Endodermal cell (in vitro differentiated cells): ENCODE data around the gene MRPS16. TPM values are rescaled to one million over a fixed set of nuclear protein-coding genes. Genes with fewer than 3 reads are reported as not detected.
A peak's percentile ranks its signal among the peaks of the same experiment; 100 is the strongest.

Experiments used
- DNase-seq: peaks from one replicate; pipeline ENCODE4 v3.0.0-alpha.2; 2017
- H3K27ac ChIP-seq: 2 replicates; pipeline ENCODE4 v1.5.1; 2013; ENCODE audit warnings: mild to moderate bottlenecking, low read depth, low read length, moderate library complexity
- H3K27me3 ChIP-seq: 2 replicates; pipeline ENCODE4 v1.6.1; 2013; ENCODE audit warnings: mild to moderate bottlenecking, low read length, moderate library complexity; ENCODE audit not compliant: insufficient read depth, control insufficient read depth, poor library complexity, severe bottlenecking
- H3K36me3 ChIP-seq: 2 replicates; pipeline ENCODE4 v1.7.0; 2013; ENCODE audit warnings: mild to moderate bottlenecking, low read length, moderate library complexity; ENCODE audit not compliant: control insufficient read depth, insufficient read depth
- H3K4me1 ChIP-seq: one replicate; pipeline ENCODE4 v1.7.0; 2013; ENCODE audit warnings: low read length; ENCODE audit not compliant: control insufficient read depth, insufficient read depth
- H3K4me3 ChIP-seq: 2 replicates; pipeline ENCODE4 v1.5.1; 2013; ENCODE audit warnings: mild to moderate bottlenecking, low read length, moderate library complexity
- H3K9ac ChIP-seq: 2 replicates; pipeline ENCODE4 v1.6.1; 2013; ENCODE audit warnings: mild to moderate bottlenecking, low read length, moderate library complexity; ENCODE audit not compliant: poor library complexity, severe bottlenecking; ENCODE audit errors: extremely low read depth
- H3K9me3 ChIP-seq: 2 replicates; pipeline ENCODE4 v1.6.1; 2013; ENCODE audit warnings: mild to moderate bottlenecking, low read length, moderate library complexity; ENCODE audit not compliant: control insufficient read depth
- H3K27ac Mint-ChIP-seq: 2 replicates; pipeline ENCODE4 v1.8.0; 2020; ENCODE audit warnings: mixed read lengths
- H3K27me3 Mint-ChIP-seq: 2 replicates; pipeline ENCODE4 v1.8.0; 2021; ENCODE audit warnings: mild to moderate bottlenecking, mixed read lengths; ENCODE audit not compliant: insufficient read depth
- H3K36me3 Mint-ChIP-seq: 2 replicates; pipeline ENCODE4 v1.8.0; 2020; ENCODE audit warnings: low read depth, mixed read lengths
- H3K4me1 Mint-ChIP-seq: 2 replicates; pipeline ENCODE4 v1.8.0; 2020; ENCODE audit warnings: mixed read lengths
- H3K4me3 Mint-ChIP-seq: 2 replicates; pipeline ENCODE4 v1.8.0; 2020; ENCODE audit warnings: mild to moderate bottlenecking, moderate library complexity, mixed read lengths
- H3K9me3 Mint-ChIP-seq: 2 replicates; pipeline ENCODE4 v1.8.0; 2020; ENCODE audit warnings: mild to moderate bottlenecking, mixed read lengths
- CTCF ChIP-seq: fragments of 200-600 bp; sonication (generic); conservative IDR thresholded peaks from 2 replicates; pipeline ENCODE4 v1.5.0; 2021; ENCODE audit warnings: antibody characterized with exemption, mild to moderate bottlenecking
- WGBS, 2 experiments: methylation state at CpG; one replicate each; pipeline versions ENCODE4 v1.1.5 to v1.1.7; 2013; ENCODE audit warnings: missing lambda C conversion rate in 2 of 2, mixed read lengths in 1 of 2; ENCODE audit not compliant: insufficient coverage in 1 of 2, insufficient read length in 1 of 2; 5-methylcytosine and 5-hydroxymethylcytosine counted together
- total RNA-seq, 2 donors: library from RNA; stranded (reverse); fragmentation: NEBNext Ultra II Directional in 1 of 2; extraction: Animal tissue kit (Norgen Biotek cat#: 25700) in 1 of 2; gene quantifications; 2 replicates in 1 of 2; 3 replicates in 1 of 2; pipeline ENCODE4 v1.2.1, GENCODE V29; 2021

Gene MRPS16
- total RNA-seq, 2 donors from 2014 or later, result 100.0 to 104 TPM

GRCh38 chr10:73247509-73248258 is 4.8 kb downstream of the MRPS16 start:
- Histone ChIP-seq H3K4me1 (peaks cover 8% of the 10 kb centered on the region), H3K27ac (no peak overlapping the region), H3K9ac (peak overlapping the region; percentile 51), H3K4me3 (peak overlapping the region; percentile 96), H3K36me3 (peaks cover 51% of the 10 kb centered on the region), H3K9me3 (no peaks in the 10 kb centered on the region), H3K27me3 (no peaks in the 10 kb centered on the region)
- peaks cover 29% of the 10 kb centered on the region for H3K4me1 Mint-ChIP-seq
- no peaks in the 10 kb centered on the region for H3K9me3 Mint-ChIP-seq
- H3K4me3 Mint-ChIP-seq, result peak overlapping the region; percentile 93
- no peak for DNase-seq
- peaks cover 47% of the 10 kb centered on the region for H3K36me3 Mint-ChIP-seq
- 57 to 71% methylated on average over 2 to 4 of the region's 4 CpGs for WGBS, 2 experiments
- H3K27me3 Mint-ChIP-seq, result no peaks in the 10 kb centered on the region
- peak overlapping the region; percentile 97 for H3K27ac Mint-ChIP-seq
- TF ChIP-seq CTCF, result no peak

DNA sequence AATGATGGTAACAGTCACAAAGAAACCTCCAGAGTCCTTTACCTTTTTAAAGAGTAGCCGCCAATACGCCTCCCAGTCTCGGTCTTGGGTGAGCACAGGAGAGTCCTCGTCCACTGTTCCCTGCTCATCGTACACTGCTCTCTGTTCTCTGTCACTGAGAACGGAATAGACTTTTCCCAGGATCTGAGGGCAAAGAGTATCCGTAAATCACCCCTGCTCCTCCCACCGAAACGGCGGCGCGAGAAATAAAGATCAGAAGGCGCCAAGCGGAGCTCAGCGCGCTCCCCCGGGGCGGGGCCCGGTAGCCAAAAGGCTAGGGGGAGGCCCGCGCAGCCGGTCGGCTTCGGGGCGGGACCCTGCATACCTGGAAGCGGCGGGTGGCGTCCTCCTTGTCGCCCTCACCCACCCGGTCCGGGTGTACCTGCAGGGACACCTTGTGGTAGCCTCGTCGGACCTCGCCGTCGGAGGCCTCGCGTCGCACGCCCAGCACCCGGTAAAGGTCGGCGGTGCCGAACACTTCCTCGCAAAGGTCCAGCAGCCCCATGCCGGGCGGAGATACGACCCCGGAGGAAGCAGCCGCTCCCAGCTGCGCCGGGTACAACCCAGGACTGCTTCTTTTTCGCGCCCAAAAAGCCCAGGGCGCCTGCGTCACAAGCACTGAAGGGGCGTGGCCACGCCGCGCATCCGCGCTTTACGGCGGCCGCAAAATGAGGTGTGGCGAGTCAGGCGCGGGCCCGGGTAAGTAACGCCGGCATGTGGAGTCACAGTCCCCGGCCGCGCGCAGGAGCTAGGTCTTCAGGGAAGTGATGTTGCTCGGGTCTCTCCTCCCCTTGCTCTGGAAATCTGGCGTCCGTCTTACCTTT is 5.6 kb downstream of the MRPS16 start, which contains the start of gene DNAJC9:
TSS of gene DNAJC9 (minus strand) at position 610 of the 863 bp plus-strand sequence. CDS start at position 544, 66 bp downstream.
- H3K9ac ChIP-seq, result peak within 1 kb of the TSS; percentile 85
- peak within 1 kb of the TSS; percentile 96 for H3K27ac ChIP-seq
- Mint-ChIP-seq H3K4me1 (peaks cover 29% of the 10 kb centered on the region), H3K4me3 (peak within 1 kb of the TSS; percentile 93), H3K9me3 (no peaks in the 10 kb centered on the region), H3K27ac (peak within 1 kb of the TSS; percentile 97), H3K36me3 (peaks cover 53% of the 10 kb centered on the region), H3K27me3 (no peaks in the 10 kb centered on the region)
- no peaks in the 10 kb centered on the region for H3K27me3 ChIP-seq
- peaks cover 8% of the 10 kb centered on the region for H3K4me1 ChIP-seq
- peak within 1 kb of the TSS; percentile 96 for H3K4me3 ChIP-seq
- DNase-seq, result peak; percentile 100
- peak; percentile 22 for TF ChIP-seq CTCF
- no peaks in the 10 kb centered on the region for H3K9me3 ChIP-seq
- peaks cover 58% of the 10 kb centered on the region for H3K36me3 ChIP-seq
- 0% methylated on average over 17 to 78 of the region's 78 CpGs for WGBS, 2 experiments

DNA sequence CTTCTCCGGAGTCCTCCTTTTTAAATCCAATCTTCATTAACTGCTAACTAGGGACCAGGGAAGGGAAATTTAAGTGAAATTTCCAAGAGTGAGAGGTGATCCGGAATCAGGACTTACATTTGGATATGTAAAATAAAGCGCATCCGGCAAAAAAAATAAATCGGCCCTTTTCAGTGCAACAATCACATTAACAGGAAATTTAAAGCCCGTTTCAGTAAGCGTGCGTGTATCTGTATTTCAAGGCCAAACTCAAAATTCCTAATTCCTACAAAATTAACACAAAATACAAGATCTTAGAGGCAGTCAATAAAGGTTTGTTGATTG is 6.2 kb downstream of the MRPS16 start:
- Histone ChIP-seq H3K4me3 (peak overlapping the region; percentile 96), H3K4me1 (peaks cover 5% of the 10 kb centered on the region), H3K36me3 (peaks cover 62% of the 10 kb centered on the region), H3K27me3 (no peaks in the 10 kb centered on the region), H3K27ac (peak overlapping the region; percentile 96), H3K9ac (peak overlapping the region; percentile 85), H3K9me3 (no peaks in the 10 kb centered on the region)
- no peaks in the 10 kb centered on the region for H3K9me3 Mint-ChIP-seq
- H3K36me3 Mint-ChIP-seq, result peaks cover 54% of the 10 kb centered on the region
- WGBS, 2 experiments, result 0% methylated on average over 3 to 8 of the region's 8 CpGs
- H3K27me3 Mint-ChIP-seq, result no peaks in the 10 kb centered on the region
- DNase-seq, result no peak
- no peak for TF ChIP-seq CTCF
- peaks cover 29% of the 10 kb centered on the region for H3K4me1 Mint-ChIP-seq
- peak overlapping the region; percentile 93 for H3K4me3 Mint-ChIP-seq
- peak overlapping the region; percentile 97 for H3K27ac Mint-ChIP-seq
